Calu3 (cell line): Measurements from ENCODE around the gene JAZF1. TPM values are rescaled to one million over a fixed set of nuclear protein-coding genes. Genes with fewer than 3 reads are reported as not detected.

ENCODE experiments used
- BruUV-seq: library from RNA; stranded (reverse); fragments of 400-500 nt; replicated peaks from 2 replicates; lab custom pipeline; 2021; lab: Mats Ljungman, UMichigan
- CTCF ChIA-PET: fragments of 300-600 bp; sonication (Branson Sonifier 250); formaldehyde crosslinking; loops from one replicate; lab custom pipeline; 2022; ENCODE audit warnings: antibody characterized with exemption; lab: Charles Lee
- DNase-seq: peaks from one replicate; pipeline ENCODE4 v3.0.0; 2022
- H3K27ac Mint-ChIP-seq: one replicate; pipeline ENCODE4 v1.8.0; 2022; ENCODE audit warnings: mixed read lengths; ENCODE audit not compliant: unreplicated experiment
- H3K27me3 Mint-ChIP-seq: one replicate; pipeline ENCODE4 v1.8.0; 2022; ENCODE audit warnings: mixed read lengths; ENCODE audit not compliant: unreplicated experiment
- H3K36me3 Mint-ChIP-seq: one replicate; pipeline ENCODE4 v1.8.0; 2022; ENCODE audit warnings: mild to moderate bottlenecking, moderate library complexity, mixed read lengths; ENCODE audit not compliant: insufficient read depth, unreplicated experiment
- H3K4me1 Mint-ChIP-seq: one replicate; pipeline ENCODE4 v1.8.0; 2022; ENCODE audit warnings: mild to moderate bottlenecking, low read depth, mixed read lengths; ENCODE audit not compliant: unreplicated experiment
- H3K4me3 Mint-ChIP-seq: one replicate; pipeline ENCODE4 v1.8.0; 2022; ENCODE audit warnings: mild to moderate bottlenecking, low read depth, moderate library complexity, mixed read lengths; ENCODE audit not compliant: unreplicated experiment
- H3K9me3 Mint-ChIP-seq: one replicate; pipeline ENCODE4 v1.8.0; 2022; ENCODE audit warnings: low read depth, mixed read lengths; ENCODE audit not compliant: unreplicated experiment
- CTCF ChIP-seq: fragments of 200-600 bp; IDR thresholded peaks from one replicate; pipeline ENCODE4 v1.8.0; 2022; ENCODE audit warnings: antibody characterized with exemption; ENCODE audit not compliant: unreplicated experiment
- intact Hi-C: fragments of 100-400 bp; cut with micrococcal nuclease; formaldehyde crosslinking; loops from one replicate; pipeline ENCODE4 v1.10.0; 2022; ENCODE audit not compliant: unreplicated experiment
- total RNA-seq: library from RNA; stranded (reverse); gene quantifications from 2 replicates; pipeline ENCODE4 v1.2.3, GENCODE V29; 2022

Gene JAZF1
- total RNA-seq, 1 experiment from 2014 or later: 10.7 TPM

- H3K27me3 Mint-ChIP-seq: no peaks in the 10 kb centered on the region
- H3K4me3 Mint-ChIP-seq: no peak overlapping the region
- DNase-seq: no peak
- no peaks in the 10 kb centered on the region for H3K36me3 Mint-ChIP-seq
- H3K9me3 Mint-ChIP-seq: peaks cover 3% of the 10 kb centered on the region
- TF ChIP-seq CTCF: no peak
- no peak overlapping the region for H3K27ac Mint-ChIP-seq
- CTCF ChIA-PET: no interaction called here
- BruUV-seq: no TSS peak
- peaks cover 11% of the 10 kb centered on the region for H3K4me1 Mint-ChIP-seq
- intact Hi-C loops: no loop called here
Observed at GRCh38 chr7:27991006-27991528, 189.5 kb downstream of the JAZF1 start.

GRCh38 chr7:27976531-27976930, 204.1 kb downstream of the JAZF1 start:
- CTCF ChIA-PET: interaction anchor here (0.7 kb wide), 1 partner anchor 213 kb away, joined by 4 read pairs; no protein-coding TSS in a partner anchor

GRCh38 chr7:27973625-27974024, 207.0 kb downstream of the JAZF1 start:
- H3K9me3 Mint-ChIP-seq: no peaks in the 10 kb centered on the region
- H3K27ac Mint-ChIP-seq: no peak overlapping the region
- no peaks in the 10 kb centered on the region for H3K36me3 Mint-ChIP-seq
- intact Hi-C loops: no loop called here
- no peak overlapping the region for H3K4me3 Mint-ChIP-seq
- H3K4me1 Mint-ChIP-seq: no peaks in the 10 kb centered on the region
- no TSS peak for BruUV-seq
- H3K27me3 Mint-ChIP-seq: no peaks in the 10 kb centered on the region
- no peak for TF ChIP-seq CTCF
- CTCF ChIA-PET: no interaction called here
- no peak for DNase-seq

More at GRCh38 chr7:27976531-27976930, 204.1 kb downstream of the JAZF1 start:
- Mint-ChIP-seq H3K4me1 (no peaks in the 10 kb centered on the region), H3K36me3 (no peaks in the 10 kb centered on the region), H3K9me3 (no peaks in the 10 kb centered on the region), H3K27me3 (no peaks in the 10 kb centered on the region), H3K4me3 (no peak overlapping the region), H3K27ac (no peak overlapping the region)
- no TSS peak for BruUV-seq
- intact Hi-C loops: no loop called here
- DNase-seq: no peak
- no peak for TF ChIP-seq CTCF

- intact Hi-C loops: no loop called here
- TF ChIP-seq CTCF: no peak
- Mint-ChIP-seq H3K27me3 (no peaks in the 10 kb centered on the region), H3K4me1 (no peaks in the 10 kb centered on the region), H3K36me3 (no peaks in the 10 kb centered on the region), H3K4me3 (no peak overlapping the region), H3K9me3 (no peaks in the 10 kb centered on the region), H3K27ac (no peak overlapping the region)
- CTCF ChIA-PET: no interaction called here
- DNase-seq: no peak
- no TSS peak for BruUV-seq
Observed at GRCh38 chr7:27972276-27972675, 208.3 kb downstream of the JAZF1 start.
